HL-60 (cell line): ENCODE results near the gene ECSCR.
A peak's percentile ranks its signal among the peaks of the same experiment; 100 is the strongest.
"Not testable (repeated sequence)": the region's sequence is repeated elsewhere in the genome, so short reads cannot be mapped to it uniquely, and the experiment has no call there.

Experiments used
- DNase-seq, 2 experiments: peaks; one replicate each; pipeline ENCODE4 v3.0.0-alpha.2; 2010 to 2020; ENCODE audit warnings: low read depth in 1 of 2, low spot score in 1 of 2
- H3K27ac ChIP-seq: fragments of 250-450 bp; sonication (Bioruptor Pico); replicated peaks from 2 replicates; pipeline ENCODE4 v1.5.1; 2020; ENCODE audit warnings: mild to moderate bottlenecking, moderate library complexity
- H3K27me3 ChIP-seq: fragments of 250-450 bp; sonication (Bioruptor Pico); 2 replicates; pipeline ENCODE4 v1.5.1; 2021; ENCODE audit warnings: mild to moderate bottlenecking, moderate library complexity; ENCODE audit not compliant: insufficient read depth, poor library complexity, severe bottlenecking
- H3K4me3 ChIP-seq: replicated peaks from 2 replicates; pipeline ENCODE4 v1.5.1; 2011; ENCODE audit warnings: mild to moderate bottlenecking, control low read depth, low read length; ENCODE audit not compliant: insufficient read depth
- CTCF ChIP-seq: IDR thresholded peaks from one replicate; pipeline ENCODE4 v1.5.1; 2011; ENCODE audit warnings: low read length, control low read depth, inconsistent platforms; ENCODE audit not compliant: insufficient read depth
- GABPA ChIP-seq: IDR thresholded peaks from 2 replicates; pipeline ENCODE4 v1.6.1; 2012; ENCODE audit warnings: low read depth
- POLR2AphosphoS5 ChIP-seq: IDR thresholded peaks from 2 replicates; pipeline ENCODE4 v1.6.1; 2012; ENCODE audit warnings: low read depth
- SPI1 ChIP-seq: IDR thresholded peaks from 2 replicates; pipeline ENCODE4 v1.6.1; 2012; ENCODE audit warnings: low read depth, mild to moderate bottlenecking, borderline replicate concordance
- TF ChIP-seq, protein P1 (sequence below): IDR thresholded peaks from 2 replicates; pipeline ENCODE4 v1.6.1; 2012; ENCODE audit warnings: low read depth; ENCODE audit not compliant: insufficient replicate concordance

Gene ECSCR

GRCh38 chr5:139486201-139486600 lies 23.7 kb upstream of the ECSCR start:
- H3K27ac ChIP-seq = no peak overlapping the region
- no peaks in the 10 kb centered on the region for H3K27me3 ChIP-seq
- no peak overlapping the region for H3K4me3 ChIP-seq
- DNase-seq = no peak
- TF ChIP-seq, protein P1, sequence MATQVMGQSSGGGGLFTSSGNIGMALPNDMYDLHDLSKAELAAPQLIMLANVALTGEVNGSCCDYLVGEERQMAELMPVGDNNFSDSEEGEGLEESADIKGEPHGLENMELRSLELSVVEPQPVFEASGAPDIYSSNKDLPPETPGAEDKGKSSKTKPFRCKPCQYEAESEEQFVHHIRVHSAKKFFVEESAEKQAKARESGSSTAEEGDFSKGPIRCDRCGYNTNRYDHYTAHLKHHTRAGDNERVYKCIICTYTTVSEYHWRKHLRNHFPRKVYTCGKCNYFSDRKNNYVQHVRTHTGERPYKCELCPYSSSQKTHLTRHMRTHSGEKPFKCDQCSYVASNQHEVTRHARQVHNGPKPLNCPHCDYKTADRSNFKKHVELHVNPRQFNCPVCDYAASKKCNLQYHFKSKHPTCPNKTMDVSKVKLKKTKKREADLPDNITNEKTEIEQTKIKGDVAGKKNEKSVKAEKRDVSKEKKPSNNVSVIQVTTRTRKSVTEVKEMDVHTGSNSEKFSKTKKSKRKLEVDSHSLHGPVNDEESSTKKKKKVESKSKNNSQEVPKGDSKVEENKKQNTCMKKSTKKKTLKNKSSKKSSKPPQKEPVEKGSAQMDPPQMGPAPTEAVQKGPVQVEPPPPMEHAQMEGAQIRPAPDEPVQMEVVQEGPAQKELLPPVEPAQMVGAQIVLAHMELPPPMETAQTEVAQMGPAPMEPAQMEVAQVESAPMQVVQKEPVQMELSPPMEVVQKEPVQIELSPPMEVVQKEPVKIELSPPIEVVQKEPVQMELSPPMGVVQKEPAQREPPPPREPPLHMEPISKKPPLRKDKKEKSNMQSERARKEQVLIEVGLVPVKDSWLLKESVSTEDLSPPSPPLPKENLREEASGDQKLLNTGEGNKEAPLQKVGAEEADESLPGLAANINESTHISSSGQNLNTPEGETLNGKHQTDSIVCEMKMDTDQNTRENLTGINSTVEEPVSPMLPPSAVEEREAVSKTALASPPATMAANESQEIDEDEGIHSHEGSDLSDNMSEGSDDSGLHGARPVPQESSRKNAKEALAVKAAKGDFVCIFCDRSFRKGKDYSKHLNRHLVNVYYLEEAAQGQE = no peak

- H3K27me3 ChIP-seq, H3K4me3 ChIP-seq, DNase-seq: not testable (repeated sequence)
- H3K27ac ChIP-seq = peak overlapping the region; percentile 93
Observed at GRCh38 chr5:139482890-139483208, 20.3 kb upstream of the ECSCR start.

GRCh38 chr5:139482050-139482889 lies 19.7 kb upstream of the ECSCR start, which contains the start of gene STING1:
TSS of gene STING1 (minus strand) at chr5:139482758. CDS start at chr5:139481704, 1,054 bp downstream.
- TF ChIP-seq POLR2AphosphoS5 (peak; percentile 62), SPI1 (no peak)
- TF ChIP-seq, protein P1 = no peak
- H3K27ac ChIP-seq = peak within 1 kb of the TSS; percentile 93
- DNase-seq = peak; percentile 83 to 91
- no peaks in the 10 kb centered on the region for H3K27me3 ChIP-seq
- H3K4me3 ChIP-seq = peak within 1 kb of the TSS; percentile 59

DNA sequence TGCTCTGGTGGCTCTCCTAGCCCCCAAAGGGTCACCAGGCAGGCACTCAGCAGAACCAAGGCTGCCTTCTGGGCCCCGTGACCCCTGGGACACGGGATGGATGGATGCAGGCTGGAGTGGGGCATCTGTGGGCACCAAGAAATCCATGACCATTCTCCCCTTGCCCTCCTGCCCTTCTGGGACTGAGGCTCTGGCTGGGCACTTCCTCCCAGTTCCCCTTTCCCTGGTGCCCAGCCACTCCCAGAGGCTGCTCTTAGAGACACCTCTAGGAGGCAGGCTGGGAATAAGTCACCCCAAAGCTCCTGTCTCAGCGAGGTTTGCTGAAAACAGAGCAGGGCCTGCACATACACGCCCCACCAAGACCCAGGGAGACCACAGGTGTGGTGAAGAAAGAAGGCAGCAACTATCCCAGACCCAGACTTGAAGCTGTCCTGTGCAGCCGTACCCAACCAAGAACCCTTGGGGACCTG lies 19.1 kb upstream of the ECSCR start:
- peak; percentile 72; the same call in 1 of the 2 replicates for TF ChIP-seq SPI1
- no peak for TF ChIP-seq GABPA
- Histone ChIP-seq H3K27ac (peak overlapping the region; percentile 93), H3K27me3 (no peaks in the 10 kb centered on the region), H3K4me3 (peak overlapping the region; percentile 59)
- peak in 1 of 2 experiments; percentile 51 for DNase-seq

DNA sequence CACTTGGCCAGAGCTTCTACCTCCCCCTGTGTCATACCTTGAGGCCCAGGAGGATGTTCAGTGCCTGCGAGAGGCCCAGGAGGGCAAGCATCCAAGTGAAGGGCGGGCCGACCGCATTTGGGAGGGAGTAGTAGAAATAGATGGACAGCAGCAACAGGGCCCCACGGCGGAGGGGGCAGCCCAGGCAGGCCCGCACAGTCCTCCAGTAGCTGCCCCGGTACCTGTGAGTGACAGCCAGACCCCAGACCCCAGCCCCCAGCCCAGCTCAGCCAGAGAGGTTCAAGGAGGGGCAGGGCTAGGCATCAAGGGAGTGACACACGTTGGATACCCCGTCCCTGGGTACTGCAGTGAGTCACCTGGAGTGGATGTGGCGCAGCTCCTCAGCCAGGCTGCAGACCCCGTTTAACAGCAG lies 18.6 kb upstream of the ECSCR start:
- no peaks in the 10 kb centered on the region for H3K27me3 ChIP-seq
- no peak for TF ChIP-seq CTCF
- no peak for TF ChIP-seq POLR2AphosphoS5
- no peak for TF ChIP-seq GABPA
- TF ChIP-seq, protein P1 = no peak
- TF ChIP-seq SPI1 = no peak
- H3K27ac ChIP-seq = peak overlapping the region; percentile 93
- DNase-seq = no peak
- H3K4me3 ChIP-seq = peak overlapping the region; percentile 59

GRCh38 chr5:139479729-139480128 lies 17.2 kb upstream of the ECSCR start:
- H3K4me3 ChIP-seq, H3K27ac ChIP-seq, H3K27me3 ChIP-seq, DNase-seq: not testable (repeated sequence)

- not testable (repeated sequence) for H3K4me3 ChIP-seq, DNase-seq, H3K27me3 ChIP-seq, H3K27ac ChIP-seq
Observed at GRCh38 chr5:139478657-139479423, 16.3 kb upstream of the ECSCR start.
